Measurements from ENCODE around the gene ADARB1.

DNA sequence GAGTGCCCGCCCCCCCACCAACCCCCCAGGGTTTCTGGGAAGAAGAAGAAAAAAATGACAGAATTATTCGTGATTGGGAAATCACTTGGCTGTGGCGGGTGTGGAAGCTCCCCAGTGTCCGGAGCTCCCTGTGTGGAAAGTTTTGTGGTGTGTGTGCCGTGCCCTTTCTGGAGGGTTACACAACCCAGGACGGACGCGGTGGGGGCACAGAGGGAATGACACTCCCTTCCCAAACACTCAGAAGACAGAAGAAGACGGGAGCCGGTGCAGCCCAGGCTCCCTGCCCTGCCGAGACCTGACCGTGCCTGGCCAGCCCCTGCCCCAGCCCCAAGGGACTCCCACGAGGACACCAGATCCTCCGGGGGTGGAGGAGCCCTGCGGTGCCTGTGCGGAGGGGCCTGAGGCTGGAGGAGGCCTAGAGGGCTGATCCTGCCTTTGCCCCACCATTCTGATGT, 33.0 kb upstream of the ADARB1 start:
- TF ChIP-seq, protein P1, sequence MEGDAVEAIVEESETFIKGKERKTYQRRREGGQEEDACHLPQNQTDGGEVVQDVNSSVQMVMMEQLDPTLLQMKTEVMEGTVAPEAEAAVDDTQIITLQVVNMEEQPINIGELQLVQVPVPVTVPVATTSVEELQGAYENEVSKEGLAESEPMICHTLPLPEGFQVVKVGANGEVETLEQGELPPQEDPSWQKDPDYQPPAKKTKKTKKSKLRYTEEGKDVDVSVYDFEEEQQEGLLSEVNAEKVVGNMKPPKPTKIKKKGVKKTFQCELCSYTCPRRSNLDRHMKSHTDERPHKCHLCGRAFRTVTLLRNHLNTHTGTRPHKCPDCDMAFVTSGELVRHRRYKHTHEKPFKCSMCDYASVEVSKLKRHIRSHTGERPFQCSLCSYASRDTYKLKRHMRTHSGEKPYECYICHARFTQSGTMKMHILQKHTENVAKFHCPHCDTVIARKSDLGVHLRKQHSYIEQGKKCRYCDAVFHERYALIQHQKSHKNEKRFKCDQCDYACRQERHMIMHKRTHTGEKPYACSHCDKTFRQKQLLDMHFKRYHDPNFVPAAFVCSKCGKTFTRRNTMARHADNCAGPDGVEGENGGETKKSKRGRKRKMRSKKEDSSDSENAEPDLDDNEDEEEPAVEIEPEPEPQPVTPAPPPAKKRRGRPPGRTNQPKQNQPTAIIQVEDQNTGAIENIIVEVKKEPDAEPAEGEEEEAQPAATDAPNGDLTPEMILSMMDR (IDR thresholded peaks at IDR 0.05; ENCODE audit: low read length): no peak
- TF ChIP-seq EZH2 (IDR thresholded peaks at IDR 0.05; ENCODE audit: borderline replicate concordance, low read length): no peak

Data from OCI-LY1 (cell line).